CD4-positive, alpha-beta T cell treated with Interleukin-12 subunit alpha and Interleukin-12 subunit beta, for 1 hour (primary cell): ENCODE measurements around the gene RPS15A.

Experiments
- DNase-seq: peaks from one replicate; pipeline ENCODE4 v3.0.0-alpha.2; 2020

Gene RPS15A

DNA sequence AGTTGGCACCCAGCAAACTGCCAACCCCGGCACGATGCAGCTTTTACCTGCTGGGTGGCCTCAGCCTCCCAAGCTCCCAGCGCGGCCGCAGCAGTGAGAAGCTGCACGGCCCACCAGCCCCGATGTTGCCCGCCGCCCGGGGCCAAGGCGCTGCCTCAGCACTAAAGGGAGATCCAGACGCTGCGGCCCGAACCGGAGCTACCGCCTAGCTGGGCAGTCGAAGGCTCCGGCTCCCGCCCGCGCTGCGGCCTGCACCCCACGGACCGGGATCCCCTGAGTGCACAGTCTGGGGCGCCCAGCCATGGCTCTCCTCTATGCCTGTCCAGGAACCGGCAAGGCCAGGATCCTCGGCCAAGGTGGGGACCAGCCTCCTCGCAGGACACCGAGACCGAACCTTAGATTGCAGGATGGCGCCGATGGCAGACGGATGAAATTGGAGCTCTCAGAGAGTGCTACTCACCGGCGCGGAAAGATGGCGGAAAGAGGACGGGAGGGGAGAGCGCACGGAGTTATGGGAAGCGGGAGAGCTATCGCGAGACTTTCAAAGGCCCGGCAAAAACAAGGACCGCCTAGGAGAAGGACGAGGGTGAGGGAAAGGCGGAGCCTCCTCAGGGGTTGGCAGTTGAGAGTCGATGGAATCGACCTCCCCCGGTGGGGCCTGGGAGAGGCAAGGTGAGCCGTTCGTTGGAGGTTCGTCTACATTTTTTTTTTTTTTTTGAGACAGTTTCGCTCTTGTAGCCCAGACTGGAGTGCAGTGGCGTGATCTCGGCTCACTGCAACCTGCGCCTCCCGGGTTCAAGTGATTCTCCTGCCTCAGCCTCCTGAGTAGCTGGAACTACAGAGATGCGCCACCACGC, at the start of gene RPS15A:
RPS15A (minus strand) TSS at position 485 of the 857 bp plus-strand sequence. CDS start 1,221 bp downstream, outside the sequence.
- DNase-seq: peak; percentile 96

GRCh38 chr16:18839555-18839954, 49.4 kb upstream of the RPS15A start:
- DNase-seq: no peak

- DNase-seq: no peak
Measured at GRCh38 chr16:18836702-18837101, 46.6 kb upstream of the RPS15A start.

- no peak for DNase-seq
Measured at GRCh38 chr16:18834864-18835263, 44.7 kb upstream of the RPS15A start.

DNA sequence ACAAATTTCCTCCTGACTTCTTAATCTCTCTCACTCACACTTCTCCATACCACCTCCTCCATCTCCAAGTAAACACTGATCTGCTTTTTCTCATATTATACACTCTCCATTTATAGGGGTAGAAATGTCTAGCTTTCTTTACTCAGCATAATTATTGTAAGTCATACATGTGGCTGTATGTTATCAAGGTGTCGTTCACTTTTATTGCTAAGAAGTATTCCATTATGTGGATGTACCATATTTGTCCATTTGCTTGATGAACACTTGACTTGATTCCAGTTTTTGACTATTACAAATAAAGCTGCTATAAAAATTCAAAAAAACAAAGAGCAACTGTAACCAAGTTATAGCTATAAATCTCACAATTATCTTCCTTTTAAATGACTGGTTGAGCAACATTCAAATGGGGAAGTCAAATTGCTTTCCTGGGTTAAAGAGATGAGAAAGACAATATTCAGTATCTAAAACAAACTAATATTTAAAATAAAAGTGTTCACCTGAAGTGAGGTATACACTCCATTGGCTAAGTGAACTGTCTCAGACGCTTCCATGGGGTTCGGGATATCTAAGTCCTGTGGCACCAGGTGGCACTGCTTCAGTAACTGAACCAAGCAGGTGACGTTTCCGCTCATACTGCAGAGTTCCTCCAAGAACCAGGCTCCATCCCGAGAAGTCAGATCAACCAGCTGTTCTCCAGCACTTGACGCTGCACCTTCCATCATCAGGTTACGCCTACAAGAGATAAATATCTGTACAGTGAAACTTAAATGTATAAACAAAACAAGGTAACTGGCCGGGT, 43.8 kb upstream of the RPS15A start:
- no peak for DNase-seq

DNA sequence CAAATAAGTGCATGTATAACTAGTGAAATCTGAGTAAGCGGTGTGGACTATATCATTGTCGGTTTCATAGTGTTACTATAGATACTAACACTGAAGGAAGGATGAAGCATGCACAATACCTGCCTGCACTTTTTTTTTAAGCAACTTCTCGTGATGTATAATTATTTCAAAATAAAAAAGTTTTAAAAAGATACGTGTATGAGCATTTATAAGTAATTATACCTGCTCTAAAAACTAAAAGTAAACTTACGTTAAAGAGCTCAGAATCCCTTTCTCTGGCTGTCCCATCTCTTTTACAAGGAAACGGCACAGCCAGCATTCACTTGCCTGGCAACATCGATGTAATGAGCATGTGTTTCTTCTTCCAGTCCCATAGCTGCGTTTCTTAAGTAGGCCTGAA, 42.5 kb upstream of the RPS15A start:
- no peak for DNase-seq

- no peak for DNase-seq
Measured at GRCh38 chr16:18832006-18832405, 41.9 kb upstream of the RPS15A start.

DNA sequence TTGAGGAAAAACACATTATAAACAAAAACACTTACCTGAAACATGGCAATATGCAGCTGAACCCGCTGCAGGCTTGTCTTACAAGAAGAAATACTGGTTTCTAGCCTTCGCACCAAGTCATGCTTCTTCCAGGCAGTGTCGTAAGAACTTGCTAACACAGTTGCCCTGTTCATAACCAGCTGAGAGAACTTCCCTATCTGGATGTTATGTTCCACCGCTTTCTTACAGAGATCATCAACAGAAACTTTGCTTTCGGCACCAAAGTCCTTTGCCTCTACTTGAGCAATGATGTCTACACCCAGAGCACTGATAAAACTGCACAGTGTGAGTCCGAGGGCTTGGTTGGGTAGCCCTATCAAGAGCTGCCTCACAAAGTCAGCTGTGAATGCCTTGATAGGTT, 39.1 kb upstream of the RPS15A start:
- DNase-seq: no peak

DNA sequence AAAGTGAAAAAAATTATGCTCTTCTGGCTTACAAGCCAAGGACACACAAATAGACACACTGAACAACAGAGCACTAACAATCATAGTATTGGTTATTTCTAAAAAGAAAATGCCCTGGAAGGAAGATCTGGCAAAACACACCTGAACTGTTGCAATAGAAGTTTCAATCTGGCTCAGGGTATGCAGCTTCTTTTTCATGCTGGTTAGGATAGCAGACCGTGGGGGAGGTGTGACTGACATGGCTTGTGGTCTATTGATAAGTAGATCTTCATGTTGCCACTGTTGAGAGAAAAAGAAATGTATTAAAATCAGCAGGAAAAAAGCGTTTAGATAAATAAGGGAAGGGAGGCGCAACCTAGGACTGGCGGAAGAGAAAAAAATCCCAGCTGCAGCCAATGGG, 37.8 kb upstream of the RPS15A start:
- DNase-seq: no peak

DNA sequence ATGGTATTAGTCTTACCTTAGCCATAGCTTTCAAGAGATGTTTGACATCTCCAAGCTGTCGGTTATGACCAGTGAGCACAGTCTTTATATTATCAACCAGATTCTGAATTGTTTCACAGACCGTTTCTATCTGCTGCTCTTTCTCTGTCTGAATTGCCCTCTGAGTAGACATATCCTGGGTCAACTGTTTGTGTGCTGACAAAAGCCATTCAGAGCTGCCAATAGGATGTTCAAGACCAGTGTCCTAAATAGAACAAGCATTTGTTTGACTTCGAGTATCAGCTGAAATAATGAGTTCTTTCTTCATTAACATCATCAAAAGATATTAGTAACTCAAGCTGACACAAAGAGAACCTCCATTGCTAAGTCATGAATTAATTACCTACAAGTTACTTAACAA, 26.2 kb upstream of the RPS15A start:
- no peak for DNase-seq

DNA sequence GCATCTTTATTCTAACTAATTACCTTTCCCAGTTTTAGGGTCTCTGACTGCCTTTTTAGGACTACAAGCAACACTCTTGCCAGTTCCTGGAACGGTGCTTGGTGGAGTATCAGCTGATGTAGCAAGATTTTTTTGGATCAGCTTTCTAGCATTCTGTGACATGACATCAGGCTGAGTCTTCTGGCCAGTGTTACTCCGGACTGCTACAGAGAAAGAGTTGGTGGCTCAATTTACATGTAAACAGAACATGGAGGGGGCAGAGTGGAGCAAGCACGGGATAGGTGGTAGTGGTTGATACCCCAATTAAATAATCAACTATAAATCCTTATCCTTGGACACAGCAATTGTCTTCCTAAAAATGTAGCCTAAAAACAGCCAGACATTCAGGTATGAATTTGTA, 21.8 kb upstream of the RPS15A start:
- DNase-seq: no peak

- DNase-seq: no peak
Measured at GRCh38 chr16:18809165-18809564, 19.0 kb upstream of the RPS15A start.

DNA sequence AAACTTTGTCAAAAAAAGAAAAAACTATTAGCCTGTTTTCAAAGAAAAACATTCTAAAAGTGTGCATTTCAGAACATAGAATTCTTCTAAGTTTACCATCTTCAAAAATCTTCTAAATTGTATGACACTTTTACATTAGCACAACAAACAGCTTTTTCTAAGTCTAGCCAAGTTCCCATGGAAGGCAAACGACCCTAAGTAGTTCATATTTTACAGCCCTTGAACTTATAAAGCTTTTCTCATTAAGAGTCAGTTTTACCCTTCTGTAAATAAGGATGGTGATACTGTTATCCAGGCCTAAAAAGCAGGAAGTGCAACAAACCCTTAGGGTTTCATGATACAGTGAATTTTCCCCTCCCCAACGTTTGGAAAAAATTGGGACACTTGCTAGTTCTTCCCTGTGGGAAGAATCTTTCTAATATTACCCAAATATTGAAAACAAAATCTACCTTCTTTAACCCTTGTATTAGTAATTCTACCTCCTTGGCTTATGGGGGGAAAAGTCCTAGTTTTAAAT, 15.2 kb upstream of the RPS15A start:
- DNase-seq: no peak

DNA sequence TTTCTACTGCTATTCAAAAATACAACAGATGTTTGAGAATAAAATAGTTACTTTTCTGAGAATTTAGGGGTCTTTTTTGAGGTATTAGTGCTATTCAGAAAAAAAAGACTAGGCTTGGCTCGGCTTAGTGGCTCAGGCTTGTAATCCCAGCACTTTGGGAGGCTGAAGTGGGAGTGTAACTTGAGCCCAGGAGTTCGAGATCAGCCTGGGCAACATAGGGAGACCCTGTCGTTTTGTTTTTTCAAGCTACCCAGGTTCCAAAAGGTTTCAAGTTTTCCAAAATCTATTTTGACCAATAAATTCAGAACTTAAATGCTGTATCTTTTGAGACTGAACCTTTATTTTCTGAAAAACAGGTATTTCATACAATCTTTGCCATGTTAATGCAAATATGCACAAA, 14.4 kb upstream of the RPS15A start:
- no peak for DNase-seq

DNA sequence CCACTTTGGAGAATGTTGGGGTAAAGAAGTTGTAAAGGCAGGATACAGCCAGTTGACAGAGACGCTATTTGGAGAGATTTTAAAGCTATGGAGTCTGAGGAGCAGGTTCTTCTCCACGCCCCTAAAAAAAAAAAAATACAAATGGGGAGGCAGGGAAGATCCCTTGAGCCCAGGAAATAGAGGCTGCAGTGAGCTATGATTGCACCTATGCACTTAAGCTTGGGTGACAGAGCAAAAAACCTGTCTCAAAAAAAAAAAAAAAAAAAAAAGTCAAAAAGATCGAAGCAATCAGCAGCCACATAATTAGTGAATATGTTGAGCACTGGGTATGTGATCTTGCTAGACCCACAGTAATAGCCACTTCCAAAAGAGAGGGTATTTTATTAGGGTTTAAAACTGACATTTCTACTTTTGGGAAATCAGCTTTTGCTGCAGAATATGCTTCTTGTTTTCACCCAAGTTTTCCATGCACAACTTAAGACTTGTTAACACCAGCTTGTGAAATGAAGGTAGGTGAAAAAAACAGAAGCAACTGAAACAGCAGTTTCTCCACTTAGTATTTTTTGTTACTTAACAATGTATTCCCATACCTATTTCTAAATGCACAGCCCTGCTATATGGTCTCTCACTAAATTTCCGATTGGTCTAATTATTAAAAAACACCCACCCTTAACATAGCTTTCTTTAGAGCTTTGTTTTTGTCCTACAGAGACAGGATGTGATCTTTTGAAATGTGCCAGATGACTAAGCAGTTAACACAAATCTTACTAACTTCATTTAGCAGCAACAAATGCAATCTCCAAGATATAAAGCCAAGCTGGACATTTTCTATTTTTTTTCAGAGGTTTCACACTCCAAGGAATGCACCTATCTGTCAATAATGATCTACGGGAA, 13.7 kb upstream of the RPS15A start:
- DNase-seq: no peak

- DNase-seq: no peak
Measured at GRCh38 chr16:18802767-18803343, 12.7 kb upstream of the RPS15A start.

DNA sequence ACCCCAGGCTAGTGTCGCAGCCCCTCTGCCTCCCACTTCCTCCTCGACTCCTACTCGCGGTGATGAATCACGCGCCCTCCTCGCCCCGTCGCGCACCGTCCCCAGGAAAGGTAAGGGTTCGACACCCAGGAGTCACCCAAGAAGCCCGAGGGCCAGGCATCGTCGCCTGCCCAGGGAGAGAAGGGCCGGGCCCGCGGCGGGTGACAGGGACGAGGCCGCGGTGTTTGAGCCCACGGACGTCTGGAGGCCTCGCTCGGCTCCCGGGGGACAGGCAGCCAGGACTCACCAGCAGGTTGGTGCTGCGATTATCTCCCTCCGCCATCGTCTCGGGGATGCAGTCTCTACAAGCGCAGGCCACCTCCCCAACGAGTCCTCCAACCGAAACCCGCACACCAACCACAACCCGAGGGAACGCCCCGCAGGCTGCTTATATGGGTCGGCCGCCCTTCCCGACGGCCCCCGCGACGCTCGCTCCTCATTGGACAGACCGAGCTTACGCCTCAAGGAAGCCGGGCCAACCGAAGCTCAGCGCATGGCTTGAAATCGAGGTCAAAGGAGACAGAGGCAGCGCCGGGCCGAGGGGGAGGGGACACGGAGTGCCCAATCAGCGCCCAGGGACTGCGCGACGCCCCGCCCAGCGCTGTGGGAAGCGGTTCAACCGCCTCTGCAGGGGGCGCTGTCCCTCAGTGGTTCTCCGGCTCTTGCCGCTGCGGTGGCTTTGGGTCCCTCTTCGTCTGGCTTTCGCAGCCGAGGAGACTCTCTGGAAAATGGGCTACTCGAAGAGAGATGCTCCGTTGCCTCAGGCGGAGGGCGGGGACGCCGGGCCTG, 11.2 kb upstream of the RPS15A start, which contains the start of gene ARL6IP1:
ARL6IP1 (minus strand) TSS at position 405 of the 828 bp plus-strand sequence; CDS start at position 322, 83 bp downstream.
- DNase-seq: peak; percentile 99

GRCh38 chr16:18800775-18801144, 10.6 kb upstream of the RPS15A start:
- no peak for DNase-seq

GRCh38 chr16:18800293-18800692, 10.2 kb upstream of the RPS15A start:
- DNase-seq: no peak

- no peak for DNase-seq
Measured at GRCh38 chr16:18799500-18799899, 9.4 kb upstream of the RPS15A start.

DNA sequence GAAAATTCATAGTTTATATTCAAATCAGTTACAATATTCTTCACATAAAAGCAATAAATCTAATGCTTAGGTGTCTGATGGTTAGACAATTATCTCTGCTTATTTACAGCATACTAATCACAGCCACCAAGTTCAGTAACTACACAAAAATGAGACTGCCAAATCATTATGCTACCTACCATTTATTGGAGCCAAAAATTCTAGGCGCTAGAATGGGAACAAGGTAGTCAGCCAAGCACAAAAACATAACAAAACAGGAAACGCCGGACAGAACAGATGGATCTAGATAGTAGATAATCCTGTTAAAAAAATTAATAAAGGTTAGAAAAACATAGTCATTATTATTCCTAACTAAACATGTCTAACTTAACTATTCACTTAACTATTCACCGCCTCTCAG, 7.6 kb upstream of the RPS15A start:
- no peak for DNase-seq
